Measurements from ENCODE around the gene PHACTR3. TPM values are rescaled to one million over a fixed set of nuclear protein-coding genes. Genes with fewer than 3 reads are reported as not detected.

PHACTR3 gene
- total and polyA plus RNA-seq, 2 experiments from 2014 or later: 0.45 to 0.61 TPM

GRCh38 chr20:59661153-59661552 is 56.8 kb downstream of the PHACTR3 start (continued):
- TF ChIP-seq ZNF462 (CRISPR knock-in tag; IDR thresholded peaks at IDR 0.05): no peak
- TF ChIP-seq NANOG (IDR thresholded peaks at IDR 0.05; ENCODE audit: borderline replicate concordance): no peak
- no peak for TF ChIP-seq ZNF114 (CRISPR knock-in tag; IDR thresholded peaks at IDR 0.05)
- TF ChIP-seq, protein P1, sequence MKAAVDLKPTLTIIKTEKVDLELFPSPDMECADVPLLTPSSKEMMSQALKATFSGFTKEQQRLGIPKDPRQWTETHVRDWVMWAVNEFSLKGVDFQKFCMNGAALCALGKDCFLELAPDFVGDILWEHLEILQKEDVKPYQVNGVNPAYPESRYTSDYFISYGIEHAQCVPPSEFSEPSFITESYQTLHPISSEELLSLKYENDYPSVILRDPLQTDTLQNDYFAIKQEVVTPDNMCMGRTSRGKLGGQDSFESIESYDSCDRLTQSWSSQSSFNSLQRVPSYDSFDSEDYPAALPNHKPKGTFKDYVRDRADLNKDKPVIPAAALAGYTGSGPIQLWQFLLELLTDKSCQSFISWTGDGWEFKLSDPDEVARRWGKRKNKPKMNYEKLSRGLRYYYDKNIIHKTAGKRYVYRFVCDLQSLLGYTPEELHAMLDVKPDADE (IDR thresholded peaks at IDR 0.05): no peak
- TF ChIP-seq STAT1 (IDR thresholded peaks at IDR 0.05; ENCODE audit: unreplicated experiment): no peak

DNA sequence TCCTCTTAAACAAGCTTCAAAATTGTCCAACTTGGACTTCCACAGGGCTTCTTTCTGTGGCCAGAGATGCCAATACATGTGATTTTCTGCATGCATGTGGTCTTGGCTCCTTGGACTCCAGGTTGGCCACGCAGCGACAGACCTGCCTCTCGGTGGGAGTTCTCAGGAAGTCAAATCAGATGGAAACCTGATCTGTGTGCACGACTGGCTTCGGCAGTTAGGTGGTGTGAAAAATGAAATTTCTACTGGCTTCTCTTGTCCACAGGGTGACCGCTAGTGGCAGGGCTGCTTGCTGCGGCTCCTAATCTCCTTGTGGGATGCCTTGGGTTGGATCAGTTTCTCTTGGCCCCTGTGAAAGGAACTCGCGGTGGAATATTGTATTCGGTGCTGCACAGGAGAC is 57.3 kb downstream of the PHACTR3 start:
- H3K4me1 ChIP-seq (ENCODE audit: insufficient read depth): no peaks in the 10 kb centered on the region
- Mint-ChIP-seq H3K27ac (no peak overlapping the region), H3K4me3 (no peak overlapping the region), H3K36me3 (ENCODE audit: low read depth) (peaks cover 12% of the 10 kb centered on the region; the same call in 2 of the 3 replicates), H3K27me3 (ENCODE audit: insufficient read depth, low read depth, poor library complexity) (peaks cover 13% of the 10 kb centered on the region), H3K9me3 (peaks cover 30% of the 10 kb centered on the region), H3K4me1 (no peaks in the 10 kb centered on the region)
- H2AFZ ChIP-seq: no peak overlapping the region
- H3K4me2 ChIP-seq: no peak overlapping the region
- H3K36me3 ChIP-seq (ENCODE audit: insufficient read depth): no peaks in the 10 kb centered on the region
- peak; percentile 35; the same call in 2 of the 3 replicates for ATAC-seq
- no peaks in the 10 kb centered on the region for H4K20me1 ChIP-seq (replicated peaks; ENCODE audit: insufficient read depth)
- H3K27me3 ChIP-seq (ENCODE audit: insufficient read depth): no peaks in the 10 kb centered on the region; the same call in 1 of the 2 replicates
- H3K4me3 ChIP-seq: no peak overlapping the region
- no peaks in the 10 kb centered on the region for H3F3A ChIP-seq (replicated peaks; ENCODE audit: low read depth)
- no peak for DNase-seq (ENCODE audit: low spot score)
- no peak overlapping the region for H3K27ac ChIP-seq (ENCODE audit: low read depth)
- no peaks in the 10 kb centered on the region for H3K79me2 ChIP-seq (replicated peaks; ENCODE audit: insufficient read depth)
- no peaks in the 10 kb centered on the region for H3K9me2 ChIP-seq (ENCODE audit: insufficient read depth)
- TF ChIP-seq, protein P2, sequence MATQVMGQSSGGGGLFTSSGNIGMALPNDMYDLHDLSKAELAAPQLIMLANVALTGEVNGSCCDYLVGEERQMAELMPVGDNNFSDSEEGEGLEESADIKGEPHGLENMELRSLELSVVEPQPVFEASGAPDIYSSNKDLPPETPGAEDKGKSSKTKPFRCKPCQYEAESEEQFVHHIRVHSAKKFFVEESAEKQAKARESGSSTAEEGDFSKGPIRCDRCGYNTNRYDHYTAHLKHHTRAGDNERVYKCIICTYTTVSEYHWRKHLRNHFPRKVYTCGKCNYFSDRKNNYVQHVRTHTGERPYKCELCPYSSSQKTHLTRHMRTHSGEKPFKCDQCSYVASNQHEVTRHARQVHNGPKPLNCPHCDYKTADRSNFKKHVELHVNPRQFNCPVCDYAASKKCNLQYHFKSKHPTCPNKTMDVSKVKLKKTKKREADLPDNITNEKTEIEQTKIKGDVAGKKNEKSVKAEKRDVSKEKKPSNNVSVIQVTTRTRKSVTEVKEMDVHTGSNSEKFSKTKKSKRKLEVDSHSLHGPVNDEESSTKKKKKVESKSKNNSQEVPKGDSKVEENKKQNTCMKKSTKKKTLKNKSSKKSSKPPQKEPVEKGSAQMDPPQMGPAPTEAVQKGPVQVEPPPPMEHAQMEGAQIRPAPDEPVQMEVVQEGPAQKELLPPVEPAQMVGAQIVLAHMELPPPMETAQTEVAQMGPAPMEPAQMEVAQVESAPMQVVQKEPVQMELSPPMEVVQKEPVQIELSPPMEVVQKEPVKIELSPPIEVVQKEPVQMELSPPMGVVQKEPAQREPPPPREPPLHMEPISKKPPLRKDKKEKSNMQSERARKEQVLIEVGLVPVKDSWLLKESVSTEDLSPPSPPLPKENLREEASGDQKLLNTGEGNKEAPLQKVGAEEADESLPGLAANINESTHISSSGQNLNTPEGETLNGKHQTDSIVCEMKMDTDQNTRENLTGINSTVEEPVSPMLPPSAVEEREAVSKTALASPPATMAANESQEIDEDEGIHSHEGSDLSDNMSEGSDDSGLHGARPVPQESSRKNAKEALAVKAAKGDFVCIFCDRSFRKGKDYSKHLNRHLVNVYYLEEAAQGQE (IDR thresholded peaks at IDR 0.05; ENCODE audit: unreplicated experiment): no peak
- TF ChIP-seq NANOG (IDR thresholded peaks at IDR 0.05; ENCODE audit: borderline replicate concordance) (no peak), JUNB (IDR thresholded peaks at IDR 0.05; ENCODE audit: unreplicated experiment) (no peak), EZH2 (IDR thresholded peaks at IDR 0.05; ENCODE audit: low read depth, unreplicated experiment) (no peak), ZNF114 (CRISPR knock-in tag; IDR thresholded peaks at IDR 0.05) (no peak), ZNF331 (CRISPR knock-in tag; IDR thresholded peaks at IDR 0.05; ENCODE audit: low read depth) (no peak), CREB1 (CRISPR knock-in tag; IDR thresholded peaks at IDR 0.05; ENCODE audit: low read depth) (no peak), POLR2AphosphoS5 (IDR thresholded peaks at IDR 0.05; ENCODE audit: low read depth) (no peak)
- TF ChIP-seq, protein P1 (IDR thresholded peaks at IDR 0.05): no peak
